ENCODE measurements around the gene VDAC2.

The VDAC2 gene

GRCh38 chr10:75231672-75232581 is 21.3 kb downstream of the VDAC2 start:
- DNase-seq: no peak

GRCh38 chr10:75233444-75234016 is 22.9 kb downstream of the VDAC2 start:
- peak; percentile 16 to 17 for DNase-seq

GRCh38 chr10:75234017-75234682 is 23.6 kb downstream of the VDAC2 start:
- peak; percentile 96 to 98 for DNase-seq

GRCh38 chr10:75234683-75235374 is 24.2 kb downstream of the VDAC2 start:
- peak in 1 of 2 donors; percentile 3 for DNase-seq

- peak; percentile 93 to 94 for DNase-seq
Measured at GRCh38 chr10:75235375-75236177, 25.0 kb downstream of the VDAC2 start, which contains the start of gene COMTD1. Gene COMTD1 (minus strand): TSS chr10:75235957. CDS start chr10:75235928, 29 bp downstream.

- DNase-seq: no peak
Measured at GRCh38 chr10:75236178-75236825, 25.7 kb downstream of the VDAC2 start.

- DNase-seq: no peak
Measured at GRCh38 chr10:75238182-75239095, 27.8 kb downstream of the VDAC2 start.

- DNase-seq: no peak
Measured at GRCh38 chr10:75239096-75239790, 28.6 kb downstream of the VDAC2 start.

- no peak for DNase-seq
Measured at GRCh38 chr10:75240329-75241076, 29.9 kb downstream of the VDAC2 start.

- no peak for DNase-seq
Measured at GRCh38 chr10:75243426-75243825, 32.8 kb downstream of the VDAC2 start.

GRCh38 chr10:75244487-75245353 is 34.1 kb downstream of the VDAC2 start:
- no peak for DNase-seq

GRCh38 chr10:75245354-75246250 is 35.0 kb downstream of the VDAC2 start:
- no peak for DNase-seq

- no peak for DNase-seq
Measured at GRCh38 chr10:75246506-75246905, 35.9 kb downstream of the VDAC2 start.

- DNase-seq: no peak
Measured at GRCh38 chr10:75247797-75248196, 37.2 kb downstream of the VDAC2 start.

- no peak for DNase-seq
Measured at GRCh38 chr10:75250934-75251333, 40.3 kb downstream of the VDAC2 start.

GRCh38 chr10:75253281-75254220 is 43.0 kb downstream of the VDAC2 start:
- no peak for DNase-seq
